Kidney (tissue), 14 donors: ENCODE results near the gene CD99. TPM values are rescaled to one million over a fixed set of nuclear protein-coding genes. Genes with fewer than 3 reads are reported as not detected.

Experiments used
- DNase-seq, 5 donors: peaks; one replicate each; pipeline ENCODE4 v3.0.0-alpha.2; 2013 to 2020
- FAIRE-seq: peaks from 2 replicates; lab custom pipeline; 2012; peaks lifted over from hg19 to GRCh38; lab: Jason Lieb, UNC
- H3K27ac ChIP-seq, 2 donors: one replicate each; pipeline ENCODE4 v1.7.0; 2013; ENCODE audit warnings: low read depth in 2 of 2, low read length in 2 of 2, inconsistent platforms in 1 of 2
- H3K27me3 ChIP-seq: one replicate; pipeline ENCODE4 v1.7.1; 2013; ENCODE audit warnings: low read length, inconsistent platforms; ENCODE audit not compliant: control insufficient read depth, insufficient read depth
- H3K36me3 ChIP-seq, 3 donors: one replicate each; pipeline versions ENCODE4 v1.7.0 to v1.7.1; 2013; ENCODE audit warnings: low read length in 3 of 3, control low read depth in 1 of 3, inconsistent platforms in 1 of 3; ENCODE audit not compliant: insufficient read depth in 3 of 3, control insufficient read depth in 2 of 3
- H3K4me1 ChIP-seq, 3 donors: one replicate each; pipeline versions ENCODE4 v1.7.0 to v1.7.1; 2013; ENCODE audit warnings: low read length in 3 of 3, inconsistent platforms in 1 of 3, low read depth in 1 of 3; ENCODE audit not compliant: control insufficient read depth in 2 of 3, insufficient read depth in 2 of 3
- H3K4me3 ChIP-seq, 3 donors: one replicate each; pipeline versions ENCODE4 v1.7.0 to v1.8.1; 2013; ENCODE audit warnings: low read length in 3 of 3, control low read depth in 1 of 3, inconsistent platforms in 1 of 3
- H3K9ac ChIP-seq, 3 donors: one replicate each; pipeline versions ENCODE4 v1.7.0 to v1.7.1; 2013; ENCODE audit warnings: low read length in 3 of 3, control low read depth in 1 of 3, inconsistent platforms in 1 of 3
- H3K9me3 ChIP-seq, 3 donors: one replicate each; pipeline versions ENCODE4 v1.7.0 to v1.7.1; 2013; ENCODE audit warnings: low read length in 3 of 3, control low read depth in 1 of 3, inconsistent platforms in 1 of 3; ENCODE audit not compliant: control insufficient read depth in 2 of 3, insufficient read depth in 1 of 3
- CTCF ChIP-seq: IDR thresholded peaks from 3 replicates; pipeline ENCODE4 v1.5.1; 2012; ENCODE audit warnings: mild to moderate bottlenecking, moderate library complexity, borderline replicate concordance; ENCODE audit not compliant: insufficient read depth; ENCODE audit errors: extremely low read depth
- intact Hi-C: fragments of 100-400 bp; cut with DNase I; formaldehyde crosslinking; loops from one replicate; pipeline ENCODE4 v1.11.1; 2022
- polyA plus RNA-seq: library from polyadenylated mRNA; stranded (reverse); fragments of 350-450 nt; fragmentation: Illumina TruSeq; extraction: RNeasy Lipid Tissue Mini Kit (QIAGEN cat#74804); gene quantifications from one replicate; pipeline ENCODE4 v1.2.3, GENCODE V29; 2014; ENCODE audit warnings: low read depth, low replicate concordance; ENCODE audit not compliant: insufficient read depth
- total RNA-seq: library from RNA; stranded (reverse); fragmentation: NEBNext Ultra II Directional; extraction: Animal tissue kit (Norgen Biotek cat#: 25700); gene quantifications from one replicate; pipeline ENCODE4 v1.2.1, GENCODE V29; 2021
- donor health status: control.
- donor health status: control.
- donor health status: control.
- donor health status: control.
- donor health status: control.
- donor health status: DM: yes; HTN: yes; CAD: no.
- donor health status: Normal renal cell carcinoma (clear cell type).

CD99 gene
- total and polyA plus RNA-seq, 2 donors from 2014 or later: 125 to 136 TPM

- no peak for DNase-seq
Observed at GRCh38 chrX:2654436-2655340, 36.4 kb upstream of the CD99 start.

GRCh38 chrX:2656257-2656836 lies 34.7 kb upstream of the CD99 start:
- no peak overlapping the region for H3K4me3 ChIP-seq
- H3K4me1 ChIP-seq: peaks cover 0 to 3% (median 2%) of the 10 kb centered on the region in 3 donors
- no peaks in the 10 kb centered on the region for H3K36me3 ChIP-seq
- FAIRE-seq (no peak), DNase-seq (no peak)
- H3K9ac ChIP-seq: no peak overlapping the region
- no peak for TF ChIP-seq CTCF
- H3K27me3 ChIP-seq: no peaks in the 10 kb centered on the region
- no peak overlapping the region for H3K27ac ChIP-seq
- no peaks in the 10 kb centered on the region for H3K9me3 ChIP-seq
- intact Hi-C loops: no loop called here

More at GRCh38 chrX:2654436-2655340, 36.4 kb upstream of the CD99 start:
- Histone ChIP-seq H3K27ac (peak overlapping the region in 1 of 2 donors; percentile 39), H3K9ac (no peak overlapping the region), H3K36me3 (no peaks in the 10 kb centered on the region), H3K4me3 (peak overlapping the region in 1 of 3 donors; percentile 6), H3K27me3 (no peaks in the 10 kb centered on the region), H3K4me1 (peaks cover 0 to 3% (median 2%) of the 10 kb centered on the region in 3 donors), H3K9me3 (no peaks in the 10 kb centered on the region)
- TF ChIP-seq CTCF: no peak
- no peak for FAIRE-seq
- intact Hi-C loops: no loop called here

- no peak for FAIRE-seq
- intact Hi-C loops: no loop called here
- Histone ChIP-seq H3K9me3 (no peaks in the 10 kb centered on the region), H3K36me3 (no peaks in the 10 kb centered on the region), H3K27me3 (no peaks in the 10 kb centered on the region), H3K27ac (no peak overlapping the region), H3K4me1 (peaks cover 0 to 3% (median 2%) of the 10 kb centered on the region in 3 donors), H3K4me3 (no peak overlapping the region), H3K9ac (no peak overlapping the region)
- no peak for TF ChIP-seq CTCF
- DNase-seq: peak in 1 of 5 donors; percentile 19
Observed at GRCh38 chrX:2657532-2658113, 33.5 kb upstream of the CD99 start.
